Lung (tissue), 12 donors: ENCODE measurements around the gene DNAJC10. TPM values are rescaled to one million over a fixed set of nuclear protein-coding genes. Genes with fewer than 3 reads are reported as not detected.
"Not testable (repeated sequence)": the region's sequence is repeated elsewhere in the genome, so short reads cannot be mapped to it uniquely, and the experiment has no call there.

Source experiments
- ATAC-seq: fragments of 200-7000 bp; cut with Tn5 transposase; one replicate; pipeline ENCODE4 v1.9.1; 2020; ENCODE audit warnings: moderate number of reproducible peaks; ENCODE audit not compliant: insufficient read depth, low FRiP score
- DNase-seq, 3 donors: peaks; one replicate each; pipeline ENCODE4 v3.0.0-alpha.2; 2013 to 2017
- H3K27ac ChIP-seq, 2 donors: one replicate each; pipeline ENCODE4 v1.5.1; 2013; ENCODE audit warnings: mild to moderate bottlenecking in 2 of 2, moderate library complexity in 2 of 2, control low read depth in 1 of 2, inconsistent platforms in 1 of 2, low read depth in 1 of 2, low read length in 1 of 2
- H3K27me3 ChIP-seq, 3 donors: one replicate each; pipeline ENCODE4 v1.5.1; 2013; ENCODE audit warnings: low read length in 2 of 3; ENCODE audit not compliant: control insufficient read depth in 3 of 3, insufficient read depth in 3 of 3
- H3K36me3 ChIP-seq, 4 donors: one replicate each; pipeline ENCODE4 v1.5.1; 2013; ENCODE audit warnings: low read length in 4 of 4, mild to moderate bottlenecking in 1 of 4, moderate library complexity in 1 of 4; ENCODE audit not compliant: control insufficient read depth in 4 of 4, insufficient read depth in 4 of 4
- H3K4me1 ChIP-seq, 5 donors: one replicate each; pipeline ENCODE4 v1.5.1; 2013; ENCODE audit warnings: low read length in 5 of 5, mild to moderate bottlenecking in 2 of 5, moderate library complexity in 1 of 5; ENCODE audit not compliant: control insufficient read depth in 5 of 5, insufficient read depth in 5 of 5
- H3K4me3 ChIP-seq: one replicate; pipeline ENCODE4 v1.5.1; 2013; ENCODE audit warnings: mild to moderate bottlenecking, control low read depth, moderate library complexity
- H3K9ac ChIP-seq, 2 donors: one replicate each; pipeline ENCODE4 v1.5.1; 2013; ENCODE audit warnings: low read length in 2 of 2, control low read depth in 1 of 2; ENCODE audit not compliant: insufficient read depth in 1 of 2
- H3K9me3 ChIP-seq, 4 donors: one replicate each; pipeline ENCODE4 v1.5.1; 2013; ENCODE audit warnings: low read length in 3 of 4, mild to moderate bottlenecking in 1 of 4, moderate library complexity in 1 of 4; ENCODE audit not compliant: control insufficient read depth in 4 of 4, insufficient read depth in 3 of 4
- WGBS, 2 donors: extraction: QIAGEN DNeasy Blood & Tissue Kit; methylation state at CpG; one replicate each; pipeline ENCODE4 v1.1.7; 2013; 5-methylcytosine and 5-hydroxymethylcytosine counted together
- polyA plus RNA-seq, 2 donors: library from polyadenylated mRNA; stranded (reverse); fragments of 200-250 nt; gene quantifications; one replicate each; pipeline ENCODE4 v1.2.1, GENCODE V29; 2013
- total RNA-seq, 2 donors: library from RNA; depleted of rRNA in 1 of 2; stranded (reverse); fragments of >200 nt in 1 of 2; gene quantifications; one replicate each; pipeline ENCODE4 v1.2.1, GENCODE V29; 2014 to 2021
- TF ChIP-seq, protein P1 (sequence below): IDR thresholded peaks from 2 replicates; pipeline ENCODE4 v1.5.1; 2012; ENCODE audit warnings: mild to moderate bottlenecking; ENCODE audit errors: control extremely low read depth, extremely low read depth
- donor health status: control.
- donor health status: control.
- donor health status: Bipolar disorder and iron deficiency.
- donor health status: healthy.
- donor health status: DM: yes; HTN: yes; CAD: no.

Gene DNAJC10
- total and polyA plus RNA-seq, 4 donors, result 24.6 to 131 (median 58.8) TPM

DNA sequence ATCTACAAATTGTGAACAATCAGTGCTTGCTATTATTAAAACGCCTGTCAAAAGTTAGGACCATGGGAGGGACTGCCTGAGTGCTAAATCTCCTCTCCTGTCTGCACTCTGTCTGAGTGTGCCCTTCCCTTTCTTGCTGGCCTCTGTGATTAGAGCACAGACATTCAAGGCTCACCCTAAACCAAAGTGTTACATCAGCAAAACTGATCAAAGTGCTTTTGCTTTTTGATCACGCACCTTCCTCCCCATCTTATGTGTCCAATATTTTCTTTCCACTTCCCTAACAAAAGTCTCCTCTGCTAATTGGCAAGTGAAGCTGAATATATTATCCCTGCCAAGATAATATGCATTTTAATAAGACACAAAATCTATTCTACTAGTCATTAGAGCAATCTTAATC is 30.5 kb upstream of the DNAJC10 start:
- TF ChIP-seq, protein P1, sequence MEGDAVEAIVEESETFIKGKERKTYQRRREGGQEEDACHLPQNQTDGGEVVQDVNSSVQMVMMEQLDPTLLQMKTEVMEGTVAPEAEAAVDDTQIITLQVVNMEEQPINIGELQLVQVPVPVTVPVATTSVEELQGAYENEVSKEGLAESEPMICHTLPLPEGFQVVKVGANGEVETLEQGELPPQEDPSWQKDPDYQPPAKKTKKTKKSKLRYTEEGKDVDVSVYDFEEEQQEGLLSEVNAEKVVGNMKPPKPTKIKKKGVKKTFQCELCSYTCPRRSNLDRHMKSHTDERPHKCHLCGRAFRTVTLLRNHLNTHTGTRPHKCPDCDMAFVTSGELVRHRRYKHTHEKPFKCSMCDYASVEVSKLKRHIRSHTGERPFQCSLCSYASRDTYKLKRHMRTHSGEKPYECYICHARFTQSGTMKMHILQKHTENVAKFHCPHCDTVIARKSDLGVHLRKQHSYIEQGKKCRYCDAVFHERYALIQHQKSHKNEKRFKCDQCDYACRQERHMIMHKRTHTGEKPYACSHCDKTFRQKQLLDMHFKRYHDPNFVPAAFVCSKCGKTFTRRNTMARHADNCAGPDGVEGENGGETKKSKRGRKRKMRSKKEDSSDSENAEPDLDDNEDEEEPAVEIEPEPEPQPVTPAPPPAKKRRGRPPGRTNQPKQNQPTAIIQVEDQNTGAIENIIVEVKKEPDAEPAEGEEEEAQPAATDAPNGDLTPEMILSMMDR, result no peak

DNA sequence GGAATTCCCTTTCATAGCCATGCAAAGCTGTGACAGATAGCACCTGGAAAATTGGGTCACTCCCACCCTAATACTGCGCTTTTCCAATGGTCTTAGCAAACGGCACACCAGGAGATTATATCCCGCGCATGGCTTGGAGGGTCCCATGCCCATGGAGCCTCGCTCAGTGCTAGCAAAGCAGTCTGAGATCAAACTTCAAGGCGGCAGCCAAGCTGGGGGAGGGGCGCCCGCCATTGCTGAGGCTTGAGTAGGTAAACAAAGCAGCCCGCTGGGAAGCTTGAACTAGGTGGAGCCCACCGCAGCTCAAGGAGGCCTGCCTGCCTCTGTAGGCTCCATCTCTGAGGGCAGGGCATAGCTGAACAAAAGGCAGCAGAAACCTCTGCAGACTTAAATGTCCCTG is 29.3 kb upstream of the DNAJC10 start:
- 96% methylated on average over 10 of the region's 10 CpGs for WGBS, 2 donors
- not testable (repeated sequence) for H3K9ac ChIP-seq, DNase-seq

More for the DNA sequence above, 30.5 kb upstream of the DNAJC10 start:
- no peak overlapping the region for H3K27ac ChIP-seq
- no peaks in the 10 kb centered on the region for H3K27me3 ChIP-seq
- H3K4me1 ChIP-seq, result no peaks in the 10 kb centered on the region
- no peak for DNase-seq
- WGBS, 2 donors, result 91 to 96% methylated on average over 2 of the region's 2 CpGs
- H3K9me3 ChIP-seq, result peaks cover 0 to 4% (median 0%) of the 10 kb centered on the region in 4 donors
- H3K9ac ChIP-seq, result no peak overlapping the region
- no peaks in the 10 kb centered on the region for H3K36me3 ChIP-seq
- no peak overlapping the region for H3K4me3 ChIP-seq
- ATAC-seq, result no peak

DNA sequence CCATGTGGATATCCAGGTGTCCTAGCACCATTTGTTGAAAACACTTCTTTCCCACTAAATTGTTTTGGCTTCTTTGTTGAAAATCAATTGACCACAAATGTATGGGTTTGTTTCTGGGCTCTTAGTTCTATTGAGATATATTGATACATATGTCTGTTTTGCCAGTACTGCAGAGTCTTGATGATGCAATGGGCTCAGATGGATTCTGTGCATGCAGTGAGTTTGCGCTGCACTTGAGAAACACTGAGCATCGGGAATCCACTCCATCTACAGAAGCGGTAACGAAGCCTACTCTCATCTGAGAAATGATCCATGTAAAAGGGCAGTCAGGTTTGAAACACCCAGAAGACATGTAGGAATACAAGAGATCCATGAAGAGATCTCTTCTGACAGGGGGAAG is 21.9 kb upstream of the DNAJC10 start:
- H3K27me3 ChIP-seq, result no peaks in the 10 kb centered on the region
- DNase-seq, result no peak
- H3K4me1 ChIP-seq, result no peaks in the 10 kb centered on the region
- no peaks in the 10 kb centered on the region for H3K9me3 ChIP-seq
- H3K27ac ChIP-seq, result no peak overlapping the region
- H3K4me3 ChIP-seq, result no peak overlapping the region
- TF ChIP-seq, protein P1, result no peak
- WGBS, 2 donors, result 94 to 99% methylated on average over 4 of the region's 4 CpGs
- no peak for ATAC-seq
- no peak overlapping the region for H3K9ac ChIP-seq
- no peaks in the 10 kb centered on the region for H3K36me3 ChIP-seq

More for the DNA sequence above, 29.3 kb upstream of the DNAJC10 start:
- H3K27me3 ChIP-seq, H3K4me1 ChIP-seq, H3K4me3 ChIP-seq, H3K9me3 ChIP-seq, H3K36me3 ChIP-seq, H3K27ac ChIP-seq, ATAC-seq: not testable (repeated sequence)

DNA sequence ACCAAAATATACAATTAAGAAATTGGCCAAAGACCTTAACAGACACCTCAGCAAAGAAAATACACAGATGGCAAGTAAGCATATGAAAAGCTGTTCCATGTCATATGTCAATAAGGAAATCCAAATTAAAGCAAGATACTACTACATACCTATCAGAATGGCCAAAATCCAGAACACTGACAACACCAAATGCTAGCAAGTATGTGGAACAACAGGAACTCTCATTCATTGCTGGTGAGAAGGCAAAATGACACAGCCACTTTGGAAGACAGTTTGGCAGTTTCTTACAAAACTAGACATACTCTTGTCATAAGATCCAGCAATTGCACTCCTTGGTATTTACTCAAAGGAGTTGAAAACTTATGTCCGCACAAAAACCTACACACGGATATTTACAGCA is 20.3 kb upstream of the DNAJC10 start:
- ATAC-seq (no peak), DNase-seq (no peak)
- no peaks in the 10 kb centered on the region for H3K27me3 ChIP-seq
- H3K9me3 ChIP-seq, result no peaks in the 10 kb centered on the region
- no peak overlapping the region for H3K9ac ChIP-seq
- no peak overlapping the region for H3K27ac ChIP-seq
- 90% methylated on average over 2 of the region's 2 CpGs for WGBS, 2 donors
- TF ChIP-seq, protein P1, result no peak
- no peaks in the 10 kb centered on the region for H3K36me3 ChIP-seq
- H3K4me1 ChIP-seq, result no peaks in the 10 kb centered on the region
- no peak overlapping the region for H3K4me3 ChIP-seq
